ENCODE data around the gene METTL27. TPM values are rescaled to one million over a fixed set of nuclear protein-coding genes. Genes with fewer than 3 reads are reported as not detected.
A peak's percentile ranks its signal among the peaks of the same experiment; 100 is the strongest.

METTL27 gene
- total RNA-seq, 4 donors from 2014 or later, result 3.6 to 9.2 (median 9.0) TPM; not detected in 1

DNA sequence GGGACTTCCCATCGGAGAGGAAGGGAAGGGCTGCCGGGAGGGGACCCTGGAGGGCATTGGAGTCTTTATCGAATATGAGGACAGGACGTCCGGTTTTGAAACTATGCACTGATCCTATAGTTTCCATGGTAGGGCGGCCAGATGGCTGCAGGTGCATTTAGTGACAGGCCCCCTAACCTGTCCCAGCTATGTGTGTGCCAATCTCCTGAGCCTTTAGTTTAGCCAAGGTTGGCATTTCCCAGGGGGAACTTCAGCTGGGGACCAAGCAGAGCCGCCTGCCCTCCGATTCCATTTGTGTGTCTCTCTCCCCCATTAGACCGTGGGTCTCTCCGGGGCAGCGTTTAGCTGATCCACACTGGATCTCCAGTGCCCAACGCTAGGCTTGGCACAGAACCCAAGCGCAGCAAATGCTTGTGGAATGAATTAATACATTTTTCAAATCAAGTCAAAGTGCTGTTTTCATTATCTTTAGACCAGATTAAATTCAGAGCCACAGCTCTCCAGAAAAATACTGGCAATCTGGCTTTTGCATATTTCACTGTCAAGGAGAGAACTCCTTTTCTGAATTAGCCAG lies 38.5 kb upstream of the METTL27 start:
- H3K4me3 ChIP-seq, result no peak overlapping the region
- DNase-seq (ENCODE audit: low spot score in 2 of 2), result no peak
- peaks cover 0 to 11% of the 10 kb centered on the region in 2 donors for H3K27me3 ChIP-seq
- H3K36me3 ChIP-seq, result no peaks in the 10 kb centered on the region
- no peaks in the 10 kb centered on the region for H3K9me3 ChIP-seq
- H3K4me1 ChIP-seq, result peaks cover 0 to 22% (median 14%) of the 10 kb centered on the region in 4 donors
- WGBS, 2 donors, result 43 to 47% methylated on average over 13 of the region's 13 CpGs
- H3K27ac ChIP-seq, result peak overlapping the region in 3 of 4 donors; percentile 12 to 40 (median 28)
- TF ChIP-seq, protein P1, sequence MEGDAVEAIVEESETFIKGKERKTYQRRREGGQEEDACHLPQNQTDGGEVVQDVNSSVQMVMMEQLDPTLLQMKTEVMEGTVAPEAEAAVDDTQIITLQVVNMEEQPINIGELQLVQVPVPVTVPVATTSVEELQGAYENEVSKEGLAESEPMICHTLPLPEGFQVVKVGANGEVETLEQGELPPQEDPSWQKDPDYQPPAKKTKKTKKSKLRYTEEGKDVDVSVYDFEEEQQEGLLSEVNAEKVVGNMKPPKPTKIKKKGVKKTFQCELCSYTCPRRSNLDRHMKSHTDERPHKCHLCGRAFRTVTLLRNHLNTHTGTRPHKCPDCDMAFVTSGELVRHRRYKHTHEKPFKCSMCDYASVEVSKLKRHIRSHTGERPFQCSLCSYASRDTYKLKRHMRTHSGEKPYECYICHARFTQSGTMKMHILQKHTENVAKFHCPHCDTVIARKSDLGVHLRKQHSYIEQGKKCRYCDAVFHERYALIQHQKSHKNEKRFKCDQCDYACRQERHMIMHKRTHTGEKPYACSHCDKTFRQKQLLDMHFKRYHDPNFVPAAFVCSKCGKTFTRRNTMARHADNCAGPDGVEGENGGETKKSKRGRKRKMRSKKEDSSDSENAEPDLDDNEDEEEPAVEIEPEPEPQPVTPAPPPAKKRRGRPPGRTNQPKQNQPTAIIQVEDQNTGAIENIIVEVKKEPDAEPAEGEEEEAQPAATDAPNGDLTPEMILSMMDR (IDR thresholded peaks at IDR 0.05), result no peak
- TF ChIP-seq POLR2A (IDR thresholded peaks at IDR 0.05) (no peak), EP300 (IDR thresholded peaks at IDR 0.05) (no peak)

DNA sequence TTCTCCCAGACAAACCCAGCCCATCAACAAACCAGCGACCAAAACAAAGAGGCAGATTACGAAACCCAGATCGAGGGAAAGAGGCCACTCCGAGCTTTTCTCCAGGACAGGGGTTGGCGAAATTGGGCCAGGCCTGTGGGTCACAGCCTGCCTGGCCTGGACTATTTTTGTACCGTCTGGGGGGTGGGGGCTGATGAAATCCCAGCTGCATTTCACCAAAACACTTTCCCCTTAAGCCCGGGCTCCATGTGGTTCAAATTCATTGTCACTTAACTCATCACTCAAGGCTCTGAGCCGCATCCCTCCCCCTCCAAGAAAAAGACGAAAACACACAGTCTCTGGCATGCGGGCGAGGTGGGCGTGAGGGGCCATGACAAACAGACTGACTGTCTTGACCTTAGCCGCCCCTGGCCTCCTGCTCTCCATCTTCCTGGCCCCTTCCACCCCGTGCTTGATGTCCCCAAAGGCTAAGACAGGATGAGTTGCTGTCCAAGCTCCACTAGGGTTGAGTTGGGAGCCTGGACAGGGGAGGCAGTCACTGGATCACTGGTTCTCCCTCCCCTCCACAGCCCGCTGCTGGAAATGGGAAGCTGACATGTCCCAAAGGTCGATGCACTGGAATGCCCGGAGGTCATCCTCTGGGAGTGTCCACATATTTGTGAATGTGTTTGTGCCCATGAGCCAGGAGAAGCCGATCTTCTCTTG lies 37.8 kb upstream of the METTL27 start:
- H3K9me3 ChIP-seq, result no peaks in the 10 kb centered on the region
- peaks cover 0 to 11% of the 10 kb centered on the region in 2 donors for H3K27me3 ChIP-seq
- no peak for DNase-seq (ENCODE audit: low spot score in 2 of 2)
- no peak overlapping the region for H3K4me3 ChIP-seq
- peaks cover 0 to 22% (median 14%) of the 10 kb centered on the region in 4 donors for H3K4me1 ChIP-seq
- peak overlapping the region in 1 of 4 donors; percentile 12 for H3K27ac ChIP-seq
- no peak for TF ChIP-seq EP300 (IDR thresholded peaks at IDR 0.05)
- TF ChIP-seq, protein P1 (IDR thresholded peaks at IDR 0.05), result no peak
- no peak for TF ChIP-seq POLR2A (IDR thresholded peaks at IDR 0.05)
- H3K36me3 ChIP-seq, result no peaks in the 10 kb centered on the region
- 40 to 41% methylated on average over 18 of the region's 18 CpGs for WGBS, 2 donors

GRCh38 chr7:73876973-73877372 lies 34.7 kb upstream of the METTL27 start:
- H3K4me1 ChIP-seq, result peaks cover 0 to 28% (median 15%) of the 10 kb centered on the region in 4 donors
- H3K36me3 ChIP-seq, result no peaks in the 10 kb centered on the region
- no peak overlapping the region for H3K4me3 ChIP-seq
- 70 to 76% methylated on average over 12 of the region's 12 CpGs for WGBS, 2 donors
- peaks cover 0 to 11% of the 10 kb centered on the region in 2 donors for H3K27me3 ChIP-seq
- no peak overlapping the region for H3K27ac ChIP-seq
- H3K9me3 ChIP-seq, result no peaks in the 10 kb centered on the region
- TF ChIP-seq, protein P1 (IDR thresholded peaks at IDR 0.05), result no peak
- TF ChIP-seq EP300 (IDR thresholded peaks at IDR 0.05) (no peak), POLR2A (IDR thresholded peaks at IDR 0.05) (no peak)
- no peak for DNase-seq (ENCODE audit: low spot score in 2 of 2)

DNA sequence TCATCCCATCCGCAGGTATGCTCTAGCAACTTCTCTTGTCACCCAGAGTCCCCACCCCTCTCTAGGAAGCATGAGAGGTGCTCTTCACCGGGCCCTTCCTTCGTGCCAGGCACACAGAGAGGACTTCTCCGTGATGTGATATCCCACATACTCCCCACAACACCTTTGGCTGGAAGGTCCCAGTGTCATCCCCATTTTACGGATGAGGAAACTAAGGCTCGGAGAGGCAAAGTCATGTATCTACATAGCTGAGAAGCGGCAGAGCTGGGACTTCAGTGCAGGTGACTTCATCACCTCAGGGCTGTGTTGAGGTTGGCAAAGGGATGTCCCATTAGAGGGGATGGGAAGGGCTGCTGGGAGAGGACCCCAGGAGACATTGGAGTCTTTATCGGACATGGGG lies 34.0 kb upstream of the METTL27 start:
- Histone ChIP-seq H3K27ac (no peak overlapping the region), H3K4me3 (no peak overlapping the region), H3K27me3 (peaks cover 0 to 11% of the 10 kb centered on the region in 2 donors), H3K4me1 (peaks cover 0 to 30% (median 16%) of the 10 kb centered on the region in 4 donors), H3K9me3 (no peaks in the 10 kb centered on the region), H3K36me3 (no peaks in the 10 kb centered on the region)
- TF ChIP-seq, protein P1 (IDR thresholded peaks at IDR 0.05), result no peak
- TF ChIP-seq POLR2A (IDR thresholded peaks at IDR 0.05) (no peak), EP300 (IDR thresholded peaks at IDR 0.05) (no peak)
- no peak for DNase-seq (ENCODE audit: low spot score in 2 of 2)
- 90 to 96% methylated on average over 8 of the region's 8 CpGs for WGBS, 2 donors
